Colonic mucosa (tissue), 4 donors: ENCODE results near the gene ANXA9. TPM values are rescaled to one million over a fixed set of nuclear protein-coding genes. Genes with fewer than 3 reads are reported as not detected.

Source experiments
- DNase-seq: peaks from one replicate; pipeline ENCODE4 v3.0.0-alpha.2; 2020
- H3K27ac ChIP-seq: fragments of 200-600 bp; one replicate; pipeline ENCODE4 v1.8.0; 2021
- H3K27me3 ChIP-seq: fragments of 200-600 bp; one replicate; pipeline ENCODE4 v1.8.0; 2021
- H3K36me3 ChIP-seq: fragments of 200-600 bp; one replicate; pipeline ENCODE4 v1.8.0; 2021
- H3K4me1 ChIP-seq: fragments of 200-600 bp; one replicate; pipeline ENCODE4 v1.8.0; 2021; ENCODE audit warnings: mild to moderate bottlenecking
- H3K4me3 ChIP-seq: fragments of 200-600 bp; one replicate; pipeline ENCODE4 v1.8.0; 2021
- H3K9ac ChIP-seq, 2 donors: one replicate each; pipeline ENCODE4 v1.7.0; 2013; ENCODE audit warnings: control low read depth in 2 of 2, low read depth in 2 of 2, low read length in 2 of 2
- H3K9me3 ChIP-seq: fragments of 200-600 bp; one replicate; pipeline ENCODE4 v1.8.0; 2021
- intact Hi-C: fragments of 100-400 bp; cut with DNase I; formaldehyde crosslinking; loops from one replicate; pipeline ENCODE4 v1.14.1; 2022
- total RNA-seq, 2 donors: library from RNA; stranded (reverse); fragmentation: NEBNext Ultra II Directional in 1 of 2; extraction: Animal tissue kit (Norgen Biotek cat#: 25700) in 1 of 2; gene quantifications; one replicate each; pipeline ENCODE4 v1.2.1, GENCODE V29; 2021
- TF ChIP-seq, protein P1 (sequence below): fragments of 200-600 bp; IDR thresholded peaks from one replicate; pipeline ENCODE4 v1.8.0; 2022; ENCODE audit warnings: antibody characterized with exemption, mild to moderate bottlenecking
- donor health status: healthy.
- donor health status: DM: no; HTN: no; CAD: no.
- donor health status: DM: no; HTN: no; CAD: no.

Gene ANXA9
- total RNA-seq, 2 donors from 2014 or later: 0.40 to 0.53 TPM

DNA sequence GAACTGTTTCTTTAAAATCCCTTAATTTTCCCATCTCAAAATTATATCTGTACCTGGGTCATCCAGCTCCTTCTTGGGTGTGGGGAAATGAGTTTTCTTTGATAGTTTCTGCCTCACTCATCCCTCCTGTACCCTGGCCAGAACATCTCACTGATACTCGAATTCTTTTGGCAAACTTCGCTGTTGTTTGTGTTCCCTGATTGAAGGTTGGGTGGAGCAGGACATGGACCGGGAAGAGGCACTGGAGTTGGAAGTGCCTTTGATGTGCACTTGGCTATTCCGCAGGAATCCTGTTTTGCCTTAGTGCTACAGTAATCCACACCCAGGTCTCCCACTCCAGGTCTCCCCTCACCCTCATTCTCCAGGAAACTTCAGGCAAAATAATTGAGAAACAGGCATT lies 13.4 kb downstream of the ANXA9 start:
- H3K4me3 ChIP-seq: no peak overlapping the region

DNA sequence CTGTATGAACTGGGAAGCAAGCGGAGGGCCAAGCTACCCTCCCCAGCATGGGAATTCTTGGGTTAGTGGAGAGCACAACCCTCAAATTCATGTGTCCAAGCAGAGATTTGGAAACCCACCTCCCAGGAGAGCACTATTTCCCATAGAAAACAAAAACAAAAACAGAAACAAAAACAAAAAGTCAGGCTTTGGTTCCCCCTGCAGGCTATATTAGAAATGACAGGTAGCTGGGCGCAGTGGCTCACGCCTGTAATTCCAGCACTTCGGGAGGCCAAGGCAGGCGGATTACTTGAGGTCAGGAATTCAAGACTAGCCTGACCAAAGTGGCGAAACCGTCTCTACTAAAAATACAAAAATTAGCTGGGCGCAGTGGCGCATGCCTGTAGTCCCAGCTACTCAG lies 13.8 kb downstream of the ANXA9 start:
- TF ChIP-seq, protein P1, sequence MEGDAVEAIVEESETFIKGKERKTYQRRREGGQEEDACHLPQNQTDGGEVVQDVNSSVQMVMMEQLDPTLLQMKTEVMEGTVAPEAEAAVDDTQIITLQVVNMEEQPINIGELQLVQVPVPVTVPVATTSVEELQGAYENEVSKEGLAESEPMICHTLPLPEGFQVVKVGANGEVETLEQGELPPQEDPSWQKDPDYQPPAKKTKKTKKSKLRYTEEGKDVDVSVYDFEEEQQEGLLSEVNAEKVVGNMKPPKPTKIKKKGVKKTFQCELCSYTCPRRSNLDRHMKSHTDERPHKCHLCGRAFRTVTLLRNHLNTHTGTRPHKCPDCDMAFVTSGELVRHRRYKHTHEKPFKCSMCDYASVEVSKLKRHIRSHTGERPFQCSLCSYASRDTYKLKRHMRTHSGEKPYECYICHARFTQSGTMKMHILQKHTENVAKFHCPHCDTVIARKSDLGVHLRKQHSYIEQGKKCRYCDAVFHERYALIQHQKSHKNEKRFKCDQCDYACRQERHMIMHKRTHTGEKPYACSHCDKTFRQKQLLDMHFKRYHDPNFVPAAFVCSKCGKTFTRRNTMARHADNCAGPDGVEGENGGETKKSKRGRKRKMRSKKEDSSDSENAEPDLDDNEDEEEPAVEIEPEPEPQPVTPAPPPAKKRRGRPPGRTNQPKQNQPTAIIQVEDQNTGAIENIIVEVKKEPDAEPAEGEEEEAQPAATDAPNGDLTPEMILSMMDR: peak; percentile 90
- no peak overlapping the region for H3K4me3 ChIP-seq
- no peak overlapping the region for H3K27ac ChIP-seq
- no peaks in the 10 kb centered on the region for H3K4me1 ChIP-seq
- H3K9me3 ChIP-seq: no peaks in the 10 kb centered on the region
- intact Hi-C loops: loop anchor here (10.0 kb wide), 1 partner anchor 171 kb away; no protein-coding TSS in a partner anchor
- H3K9ac ChIP-seq: no peak overlapping the region
- no peaks in the 10 kb centered on the region for H3K27me3 ChIP-seq
- H3K36me3 ChIP-seq: no peaks in the 10 kb centered on the region
- no peak for DNase-seq

More for the DNA sequence above, 13.4 kb downstream of the ANXA9 start:
- no peaks in the 10 kb centered on the region for H3K27me3 ChIP-seq
- TF ChIP-seq, protein P1: no peak
- no peak overlapping the region for H3K9ac ChIP-seq
- H3K4me1 ChIP-seq: no peaks in the 10 kb centered on the region
- no peaks in the 10 kb centered on the region for H3K36me3 ChIP-seq
- H3K27ac ChIP-seq: no peak overlapping the region
- no peak for DNase-seq
- intact Hi-C loops: loop anchor here (10.0 kb wide), 1 partner anchor 171 kb away; no protein-coding TSS in a partner anchor
- no peaks in the 10 kb centered on the region for H3K9me3 ChIP-seq

DNA sequence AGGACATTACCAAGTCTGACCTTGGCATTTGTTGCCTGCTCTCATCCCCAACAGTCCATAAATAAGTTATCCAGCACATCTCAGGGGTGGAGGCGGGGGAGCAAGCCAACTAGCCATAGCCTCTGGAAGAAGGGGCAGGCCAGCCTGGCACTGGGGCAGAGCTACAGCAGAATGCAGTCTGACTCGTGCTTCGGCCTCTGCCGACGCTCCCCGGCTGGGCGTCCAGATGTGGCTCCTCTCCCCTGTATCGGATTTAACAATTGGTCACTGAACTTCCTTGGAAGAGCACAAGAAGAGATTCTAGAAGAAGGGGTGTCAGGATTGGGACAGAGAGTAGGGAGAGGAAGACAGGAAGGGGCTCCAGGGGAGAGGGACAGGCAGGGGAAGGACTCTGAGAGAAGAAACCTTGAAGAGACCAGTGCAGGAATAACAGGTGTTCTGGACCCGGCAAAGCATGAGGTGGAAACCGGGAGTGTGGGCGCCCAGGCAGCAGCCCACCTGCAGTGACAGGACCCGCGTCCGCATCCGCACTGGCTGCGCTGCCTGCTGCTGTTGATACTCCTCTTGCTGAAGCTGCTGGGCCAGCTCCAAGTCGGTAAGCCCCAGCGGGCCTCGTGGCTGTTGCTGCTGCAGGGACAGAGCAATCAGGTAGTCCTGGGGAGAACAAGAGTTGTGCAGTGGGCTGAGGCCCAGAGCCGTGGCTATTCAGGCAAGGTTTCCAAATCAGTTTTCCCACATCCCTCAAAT lies 15.2 kb downstream of the ANXA9 start:
- Histone ChIP-seq H3K9ac (no peak overlapping the region), H3K9me3 (no peaks in the 10 kb centered on the region), H3K4me3 (no peak overlapping the region), H3K36me3 (no peaks in the 10 kb centered on the region), H3K27ac (no peak overlapping the region), H3K27me3 (no peaks in the 10 kb centered on the region), H3K4me1 (no peaks in the 10 kb centered on the region)
- DNase-seq: no peak
- intact Hi-C loops: loop anchor here (10.0 kb wide), 1 partner anchor 172 kb away; no protein-coding TSS in a partner anchor
- TF ChIP-seq, protein P1: no peak

DNA sequence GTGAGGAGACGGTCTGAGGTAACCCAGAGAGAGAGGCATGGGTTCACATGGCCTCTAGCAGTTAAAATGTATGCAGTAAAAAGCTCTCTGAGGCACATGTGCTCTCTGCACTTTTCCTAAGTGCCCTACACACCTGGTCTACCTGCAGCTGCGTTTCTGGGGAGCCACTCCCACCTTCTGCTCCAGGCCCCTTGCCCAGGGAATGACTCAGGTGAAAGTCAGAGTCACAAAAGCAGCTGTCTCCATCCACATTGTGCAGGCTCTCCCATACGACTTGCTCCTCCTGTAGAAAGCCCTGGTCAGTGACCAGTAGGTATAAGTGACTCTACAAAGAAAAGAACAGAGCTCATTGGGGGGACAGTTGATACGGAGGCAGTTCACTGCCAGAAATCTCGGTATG lies 15.9 kb downstream of the ANXA9 start:
- no peak for DNase-seq
- Histone ChIP-seq H3K27me3 (no peaks in the 10 kb centered on the region), H3K36me3 (no peaks in the 10 kb centered on the region), H3K9me3 (no peaks in the 10 kb centered on the region), H3K4me3 (no peak overlapping the region), H3K27ac (no peak overlapping the region), H3K4me1 (no peaks in the 10 kb centered on the region), H3K9ac (no peak overlapping the region)
- intact Hi-C loops: loop anchor here (10.0 kb wide), 1 partner anchor 173 kb away; no protein-coding TSS in a partner anchor
- TF ChIP-seq, protein P1: no peak

DNA sequence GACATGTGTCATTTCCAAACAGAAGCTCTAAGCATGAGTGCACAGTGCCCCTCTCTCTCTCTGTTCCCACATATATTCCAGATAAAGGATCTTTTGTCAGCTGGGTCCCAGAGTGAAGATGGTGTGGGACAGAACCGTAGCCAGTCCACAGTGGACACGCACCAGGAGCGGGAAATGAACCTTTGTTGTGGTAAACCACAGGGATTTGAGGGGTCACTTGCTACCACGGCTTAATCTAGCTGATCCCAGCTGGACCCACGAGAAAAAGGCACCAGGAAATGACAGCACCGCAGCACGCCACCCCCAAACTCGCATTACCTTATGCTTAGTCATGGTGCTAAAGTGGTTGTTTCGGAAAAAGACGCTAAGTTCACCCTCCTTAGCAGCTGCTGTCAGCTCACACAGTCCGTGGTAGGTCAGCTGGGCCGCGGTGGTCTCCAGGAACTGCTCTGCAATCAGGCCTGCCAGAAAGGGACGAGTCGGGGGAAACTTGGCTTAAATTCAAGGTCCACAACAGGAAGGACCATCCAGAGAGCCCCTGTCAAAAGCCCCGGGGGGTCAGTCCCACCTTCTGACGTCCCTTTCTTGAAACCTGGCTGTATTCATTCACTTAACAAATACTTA lies 17.1 kb downstream of the ANXA9 start:
- Histone ChIP-seq H3K4me1 (no peaks in the 10 kb centered on the region), H3K27me3 (no peaks in the 10 kb centered on the region), H3K9me3 (no peaks in the 10 kb centered on the region), H3K36me3 (no peaks in the 10 kb centered on the region), H3K27ac (no peak overlapping the region), H3K9ac (no peak overlapping the region), H3K4me3 (no peak overlapping the region)
- intact Hi-C loops: loop anchor here (10.0 kb wide), 1 partner anchor 174 kb away; no protein-coding TSS in a partner anchor
- no peak for DNase-seq
- TF ChIP-seq, protein P1: no peak
